CD14-positive monocyte (primary cell): ENCODE measurements around the gene ROR1. TPM values are rescaled to one million over a fixed set of nuclear protein-coding genes. Genes with fewer than 3 reads are reported as not detected.

Source experiments
- DNase-seq, 3 donors: peaks; one replicate each; pipeline ENCODE4 v3.0.0-alpha.2; 2011 to 2022
- H2AFZ ChIP-seq: 2 replicates; pipeline ENCODE4 v1.6.0; 2012; ENCODE audit warnings: mild to moderate bottlenecking, low read depth, low read length, inconsistent platforms; ENCODE audit not compliant: insufficient read depth, poor library complexity, severe bottlenecking
- H3K27ac ChIP-seq, 2 donors: 1 replicate in 1 of 2; 2 replicates in 1 of 2; pipeline ENCODE4 v1.5.1; 2012 to 2013; ENCODE audit warnings: low read length in 2 of 2, control low read depth in 1 of 2, inconsistent platforms in 1 of 2, low read depth in 1 of 2, mild to moderate bottlenecking in 1 of 2
- H3K27me3 ChIP-seq, 2 donors: one replicate each; pipeline versions ENCODE4 v1.6.0 to v1.6.1; 2011 to 2013; ENCODE audit warnings: low read length in 2 of 2; ENCODE audit not compliant: control insufficient read depth in 2 of 2, insufficient read depth in 2 of 2
- H3K36me3 ChIP-seq, 2 donors: replicated peaks in 1 of 2; 1 replicate in 1 of 2; 2 replicates in 1 of 2; pipeline versions ENCODE4 v1.5.1 to v1.6.1; 2012 to 2013; ENCODE audit warnings: low read length in 2 of 2, control low read depth in 1 of 2, inconsistent platforms in 1 of 2, mild to moderate bottlenecking in 1 of 2; ENCODE audit not compliant: insufficient read depth in 2 of 2, control insufficient read depth in 1 of 2
- H3K4me1 ChIP-seq, 2 donors: 1 replicate in 1 of 2; 2 replicates in 1 of 2; pipeline versions ENCODE4 v1.5.1 to v1.6.1; 2012 to 2013; ENCODE audit warnings: low read length in 2 of 2, control low read depth in 1 of 2, inconsistent platforms in 1 of 2, mild to moderate bottlenecking in 1 of 2, moderate library complexity in 1 of 2; ENCODE audit not compliant: insufficient read depth in 2 of 2, control insufficient read depth in 1 of 2
- H3K4me2 ChIP-seq: replicated peaks from 2 replicates; pipeline ENCODE3; 2012; ENCODE audit warnings: low read length, moderate library complexity, mild to moderate bottlenecking; ENCODE audit not compliant: poor library complexity, severe bottlenecking; ENCODE audit errors: extremely low read depth
- H3K4me3 ChIP-seq, 3 experiments: fragments of 200-600 bp in 1 of 3; sonication (generic) in 1 of 3; replicated peaks in 1 of 3; 1 replicate in 2 of 3; 2 replicates in 1 of 3; pipeline ENCODE4 v1.5.1; 2011 to 2013; ENCODE audit warnings: low read length in 3 of 3, mild to moderate bottlenecking in 3 of 3, control low read depth in 2 of 3, low read depth in 2 of 3, inconsistent platforms in 1 of 3, moderate library complexity in 1 of 3
- H3K79me2 ChIP-seq: 2 replicates; pipeline ENCODE4 v1.6.0; 2012; ENCODE audit warnings: mild to moderate bottlenecking, control low read depth, inconsistent platforms, low read length, moderate library complexity; ENCODE audit not compliant: insufficient read depth
- H3K9ac ChIP-seq: 2 replicates; pipeline ENCODE4 v1.6.0; 2017; ENCODE audit warnings: low read length, mild to moderate bottlenecking; ENCODE audit not compliant: insufficient read depth, poor library complexity, severe bottlenecking
- H3K9me3 ChIP-seq, 2 donors: replicated peaks in 1 of 2; 1 replicate in 1 of 2; 2 replicates in 1 of 2; pipeline versions ENCODE4 v1.5.1 to v1.6.1; 2012 to 2013; ENCODE audit warnings: low read length in 2 of 2, control low read depth in 1 of 2; ENCODE audit not compliant: control insufficient read depth in 1 of 2, insufficient read depth in 1 of 2
- H4K20me1 ChIP-seq: 2 replicates; pipeline ENCODE4 v1.6.0; 2012; ENCODE audit warnings: mild to moderate bottlenecking, low read length, control low read depth, moderate library complexity; ENCODE audit not compliant: insufficient read depth
- H3K27ac Mint-ChIP-seq, 7 donors: one replicate each; pipeline ENCODE4 v1.8.0; 2020; ENCODE audit warnings: mild to moderate bottlenecking in 7 of 7, mixed read lengths in 7 of 7, moderate library complexity in 6 of 7, inconsistent platforms in 2 of 7
- H3K27me3 Mint-ChIP-seq, 3 donors: one replicate each; pipeline ENCODE4 v1.8.0; 2021 to 2022; ENCODE audit warnings: low read depth in 3 of 3, mild to moderate bottlenecking in 3 of 3, mixed read lengths in 3 of 3, moderate library complexity in 3 of 3, inconsistent platforms in 1 of 3
- H3K36me3 Mint-ChIP-seq, 2 donors: one replicate each; pipeline ENCODE4 v1.8.0; 2020; ENCODE audit warnings: mixed read lengths in 2 of 2, inconsistent platforms in 1 of 2, mild to moderate bottlenecking in 1 of 2
- H3K4me1 Mint-ChIP-seq: one replicate; pipeline ENCODE4 v1.8.0; 2020; ENCODE audit warnings: mild to moderate bottlenecking, mixed read lengths
- H3K4me3 Mint-ChIP-seq, 2 donors: one replicate each; pipeline ENCODE4 v1.8.0; 2020; ENCODE audit warnings: mild to moderate bottlenecking in 2 of 2, mixed read lengths in 2 of 2, moderate library complexity in 1 of 2
- H3K9me3 Mint-ChIP-seq, 7 donors: one replicate each; pipeline ENCODE4 v1.8.0; 2020 to 2022; ENCODE audit warnings: mixed read lengths in 7 of 7, mild to moderate bottlenecking in 6 of 7, moderate library complexity in 6 of 7, inconsistent platforms in 2 of 7
- CTCF ChIP-seq: fragments of 200-600 bp; IDR thresholded peaks from one replicate; pipeline ENCODE4 v1.8.0; 2022; ENCODE audit warnings: antibody characterized with exemption, mild to moderate bottlenecking
- WGBS: methylation state at CpG from one replicate; pipeline ENCODE4 v1.1.5; 2013; ENCODE audit warnings: missing lambda C conversion rate; ENCODE audit not compliant: insufficient coverage; 5-methylcytosine and 5-hydroxymethylcytosine counted together
- intact Hi-C, 2 donors: fragments of 100-400 bp; cut with micrococcal nuclease; formaldehyde crosslinking; loops; one replicate each; pipeline versions ENCODE4 v1.15.0 to v1.15.1; 2023
- polyA plus RNA-seq, 3 donors: library from polyadenylated mRNA; depleted of rRNA in 1 of 3; unstranded in 2 of 3; stranded (reverse) in 1 of 3; fragments of 300-500 nt in 2 of 3; fragments of >200 nt in 1 of 3; fragmentation: Illumina TruSeq in 2 of 3; gene quantifications; 1 replicate in 2 of 3; 2 replicates in 1 of 3; pipeline ENCODE4 v1.2.3, GENCODE V29; 2012 to 2021

The ROR1 gene
- polyA plus RNA-seq, 3 donors = not detected

GRCh38 chr1:63960326-63960725 lies 186.5 kb downstream of the ROR1 start:
- Histone ChIP-seq H3K27me3 (no peaks in the 10 kb centered on the region), H4K20me1 (no peaks in the 10 kb centered on the region), H3K9ac (no peak overlapping the region), H3K4me2 (no peak overlapping the region), H2AFZ (no peak overlapping the region), H3K27ac (no peak overlapping the region), H3K79me2 (no peaks in the 10 kb centered on the region), H3K36me3 (no peaks in the 10 kb centered on the region), H3K4me3 (no peak overlapping the region), H3K4me1 (no peaks in the 10 kb centered on the region), H3K9me3 (peaks cover 0 to 5% of the 10 kb centered on the region in 2 donors)
- DNase-seq = no peak
- Mint-ChIP-seq H3K27me3 (peaks cover 0 to 3% (median 0%) of the 10 kb centered on the region in 3 donors), H3K9me3 (peaks cover 0 to 18% (median 12%) of the 10 kb centered on the region in 7 donors), H3K36me3 (no peaks in the 10 kb centered on the region), H3K4me1 (no peaks in the 10 kb centered on the region), H3K27ac (no peak overlapping the region), H3K4me3 (no peak overlapping the region)
- WGBS = 98% methylated on average over 4 of the region's 5 CpGs
- TF ChIP-seq CTCF = no peak
- intact Hi-C loops = no loop called here

- Histone ChIP-seq H3K36me3 (no peaks in the 10 kb centered on the region), H3K27me3 (no peaks in the 10 kb centered on the region), H3K4me3 (no peak overlapping the region), H3K4me2 (no peak overlapping the region), H4K20me1 (no peaks in the 10 kb centered on the region), H3K9me3 (no peaks in the 10 kb centered on the region), H3K27ac (no peak overlapping the region), H3K79me2 (no peaks in the 10 kb centered on the region), H3K4me1 (no peaks in the 10 kb centered on the region), H3K9ac (no peak overlapping the region), H2AFZ (no peak overlapping the region)
- Mint-ChIP-seq H3K4me3 (no peak overlapping the region), H3K36me3 (no peaks in the 10 kb centered on the region), H3K4me1 (no peaks in the 10 kb centered on the region), H3K9me3 (peaks cover 0 to 5% (median 0%) of the 10 kb centered on the region in 7 donors), H3K27me3 (peaks cover 0 to 9% (median 3%) of the 10 kb centered on the region in 3 donors), H3K27ac (no peak overlapping the region)
- intact Hi-C loops = no loop called here
- 51% methylated on average over 10 of the region's 12 CpGs for WGBS
- DNase-seq = no peak
- TF ChIP-seq CTCF = no peak
Observed at GRCh38 chr1:63966016-63966415, 192.2 kb downstream of the ROR1 start.
